K562 (cell line): Measurements from ENCODE around the gene ZNF107.

Experiments used
- RAD21 ChIP-seq, 2 experiments: fragments of 250-450 bp in 1 of 2; fragments of 450-650 bp in 1 of 2; sonication (Bioruptor Pico) in 1 of 2; formaldehyde crosslinking in 1 of 2; IDR thresholded peaks in 1 of 2; conservative IDR thresholded peaks in 1 of 2; 2 replicates each; pipeline versions ENCODE4 v1.4.0 to v1.8.0; 2020 to 2022; ENCODE audit warnings: mild to moderate bottlenecking in 2 of 2, moderate library complexity in 1 of 2
- ZNF263 ChIP-seq: sonication (generic); formaldehyde crosslinking; IDR thresholded peaks from 2 replicates; pipeline ENCODE4 v1.8.0; 2022; ENCODE audit warnings: mild to moderate bottlenecking, missing genetic modification reagents, borderline replicate concordance

DNA sequence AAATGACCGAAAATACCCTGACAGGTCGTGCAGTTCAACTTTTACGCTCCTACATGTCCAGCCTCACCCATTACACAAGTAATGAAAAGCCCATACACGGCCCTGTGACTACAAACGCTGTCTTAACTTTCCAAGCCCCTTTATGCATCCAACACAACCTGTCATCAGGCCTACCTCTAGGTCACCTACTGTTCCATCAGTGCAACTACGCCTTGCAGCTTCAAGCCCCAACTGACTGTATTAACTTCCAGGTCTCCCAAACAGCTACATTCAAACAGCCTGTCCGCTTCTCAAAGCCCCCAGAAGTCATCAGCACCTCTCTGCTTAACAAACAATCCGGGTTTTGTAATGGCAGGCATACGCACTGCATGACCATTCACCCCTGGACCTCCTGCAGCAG lies 19.2 kb downstream of the ZNF107 start:
- TF ChIP-seq RAD21 (CRISPR knock-in tag; conservative IDR thresholded peaks at IDR 0.05 in 1 of 2, IDR thresholded peaks at IDR 0.05 in 1 of 2) = no peak
- TF ChIP-seq ZNF263 (CRISPR knock-in tag) = no peak
